Jurkat, Clone E6-1 (cell line): Measurements from ENCODE around the gene HGD.

Experiments used
- DNase-seq: peaks from one replicate; pipeline ENCODE4 v3.0.0-alpha.2; 2011; ENCODE audit warnings: low read depth, low spot score
- H3K4me3 ChIP-seq: 2 replicates; pipeline ENCODE4 v1.5.1; 2011; ENCODE audit warnings: mild to moderate bottlenecking, low read length, control low read depth, moderate library complexity

Gene HGD

GRCh38 chr3:120602682-120603081 is 79.4 kb downstream of the HGD start:
- DNase-seq: no peak
- no peak overlapping the region for H3K4me3 ChIP-seq

GRCh38 chr3:120601554-120601953 is 80.5 kb downstream of the HGD start:
- DNase-seq: no peak
- H3K4me3 ChIP-seq: no peak overlapping the region

GRCh38 chr3:120599211-120599610 is 82.8 kb downstream of the HGD start:
- no peak overlapping the region for H3K4me3 ChIP-seq
- no peak for DNase-seq

GRCh38 chr3:120597445-120598049 is 84.5 kb downstream of the HGD start:
- no peak for DNase-seq
- peak overlapping the region; percentile 96 for H3K4me3 ChIP-seq

GRCh38 chr3:120596853-120597223 is 85.2 kb downstream of the HGD start:
- DNase-seq: no peak
- peak overlapping the region; percentile 96 for H3K4me3 ChIP-seq

GRCh38 chr3:120596116-120596852 is 85.8 kb downstream of the HGD start, which contains the start of gene NDUFB4:
TSS of gene NDUFB4 (plus strand) at chr3:120596336. CDS start at chr3:120596360, 24 bp downstream.
- peak; percentile 98 for DNase-seq

GRCh38 chr3:120595788-120596115 is 86.3 kb downstream of the HGD start:
- H3K4me3 ChIP-seq: peak overlapping the region; percentile 96
- DNase-seq: no peak

More at GRCh38 chr3:120596116-120596852, 85.8 kb downstream of the HGD start, which contains the start of gene NDUFB4:
- peak within 1 kb of the TSS; percentile 96 for H3K4me3 ChIP-seq

- DNase-seq: no peak
- H3K4me3 ChIP-seq: no peak overlapping the region
Measured at GRCh38 chr3:120587332-120587975, 94.6 kb downstream of the HGD start.
